HG02678 (cell line): Measurements from ENCODE around the gene ATG7.
"Not testable (repeated sequence)": the region's sequence is repeated elsewhere in the genome, so short reads cannot be mapped to it uniquely, and the experiment has no call there.

Source experiments
- ATAC-seq: cut with Tn5 transposase; IDR thresholded peaks from one replicate; pipeline ENCODE4 v1.9.1; 2021; ENCODE audit warnings: mild to moderate bottlenecking, moderate library complexity; ENCODE audit not compliant: unreplicated experiment

ATG7 gene

GRCh38 chr3:11495948-11496557 lies 223.9 kb downstream of the ATG7 start:
- no peak for ATAC-seq

- ATAC-seq: no peak
Measured at GRCh38 chr3:11498177-11498576, 226.0 kb downstream of the ATG7 start.

GRCh38 chr3:11498646-11499045 lies 226.4 kb downstream of the ATG7 start:
- ATAC-seq: no peak

- ATAC-seq: no peak
Measured at GRCh38 chr3:11499144-11499543, 226.9 kb downstream of the ATG7 start.

- ATAC-seq: not testable (repeated sequence)
Measured at GRCh38 chr3:11502413-11502812, 230.2 kb downstream of the ATG7 start.

GRCh38 chr3:11507719-11508118 lies 235.5 kb downstream of the ATG7 start:
- ATAC-seq: no peak

GRCh38 chr3:11508346-11509172 lies 236.4 kb downstream of the ATG7 start:
- ATAC-seq: no peak

- no peak for ATAC-seq
Measured at GRCh38 chr3:11509173-11510000, 237.2 kb downstream of the ATG7 start.

- ATAC-seq: no peak
Measured at GRCh38 chr3:11510001-11510340, 237.8 kb downstream of the ATG7 start.

- ATAC-seq: no peak
Measured at GRCh38 chr3:11510356-11510755, 238.2 kb downstream of the ATG7 start.

- not testable (repeated sequence) for ATAC-seq
Measured at GRCh38 chr3:11511606-11512005, 239.4 kb downstream of the ATG7 start.

- ATAC-seq: not testable (repeated sequence)
Measured at GRCh38 chr3:11513125-11513816, 241.1 kb downstream of the ATG7 start.

- ATAC-seq: no peak
Measured at GRCh38 chr3:11513817-11514135, 241.6 kb downstream of the ATG7 start.

GRCh38 chr3:11514191-11514821 lies 242.1 kb downstream of the ATG7 start:
- ATAC-seq: no peak

- no peak for ATAC-seq
Measured at GRCh38 chr3:11517601-11518000, 245.4 kb downstream of the ATG7 start.

GRCh38 chr3:11521167-11521566 lies 249.0 kb downstream of the ATG7 start:
- no peak for ATAC-seq

- no peak for ATAC-seq
Measured at GRCh38 chr3:11522398-11522715, 250.2 kb downstream of the ATG7 start.

- no peak for ATAC-seq
Measured at GRCh38 chr3:11522953-11523571, 250.9 kb downstream of the ATG7 start.

GRCh38 chr3:11523572-11524101 lies 251.4 kb downstream of the ATG7 start:
- ATAC-seq: no peak

- ATAC-seq: not testable (repeated sequence)
Measured at GRCh38 chr3:11526121-11526520, 253.9 kb downstream of the ATG7 start.
